ENCODE data around the gene IRF4.

The IRF4 gene

DNA sequence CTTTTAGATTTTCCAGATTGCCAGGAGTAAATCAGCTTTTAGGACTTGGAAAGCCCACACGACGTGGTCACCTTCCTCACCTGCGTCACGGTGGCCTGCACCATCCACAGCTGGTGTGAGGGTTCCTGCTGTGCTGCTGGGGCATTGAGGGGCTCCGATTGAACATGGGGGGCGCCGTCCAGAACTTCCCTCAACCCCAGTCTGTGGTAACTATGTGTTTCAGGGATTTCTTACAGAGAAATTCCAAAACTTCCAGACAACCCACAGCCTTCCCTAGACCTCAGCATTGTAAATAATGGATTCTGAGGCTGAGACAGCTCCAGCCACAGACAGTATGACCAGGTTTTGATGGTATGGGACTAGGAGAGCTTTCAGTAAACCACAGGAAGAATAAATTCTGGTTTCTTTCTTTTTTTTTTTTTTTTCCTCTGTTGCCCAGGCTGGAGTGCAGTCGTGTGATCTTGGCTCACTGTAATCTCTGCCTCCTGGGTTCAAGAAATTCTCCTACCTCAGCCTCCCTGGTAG lies 46.7 kb upstream of the IRF4 start:
- POLR2A ChIA-PET = interaction anchor here (0.5 kb wide), 1 partner anchor 30 kb away, joined by 3 read pairs; no protein-coding TSS in a partner anchor
- Histone ChIP-seq H3K27me3 (replicated peaks in 2 of 5; ENCODE audit: control insufficient read depth in 4 of 5, insufficient read depth in 5 of 5, low read length in 4 of 5) (no peaks in the 10 kb centered on the region), H3K9me3 (ENCODE audit: control extremely low read depth in 1 of 5, control insufficient read depth in 4 of 5, insufficient read depth in 2 of 5, low read depth in 1 of 5, low read length in 4 of 5) (peaks cover 0 to 7% (median 0%) of the 10 kb centered on the region in 5 experiments), H3K27ac (ENCODE audit: insufficient read depth in 1 of 2, low read depth in 1 of 2, low read length in 2 of 2, poor library complexity in 1 of 2, severe bottlenecking in 2 of 2) (no peak overlapping the region), H3K4me3 (ENCODE audit: control insufficient read depth in 1 of 7, extremely low read depth in 1 of 7, insufficient read depth in 4 of 7, low read depth in 2 of 7, low read length in 6 of 7) (no peak overlapping the region), H3K36me3 (ENCODE audit: control insufficient read depth in 4 of 4, insufficient read depth in 4 of 4, low read length in 3 of 4) (peaks cover 0 to 26% (median 17%) of the 10 kb centered on the region in 4 experiments), H3K4me1 (ENCODE audit: control extremely low read depth in 1 of 4, control insufficient read depth in 4 of 4, insufficient read depth in 4 of 4, low read length in 3 of 4) (peaks cover 3 to 18% (median 10%) of the 10 kb centered on the region in 4 experiments)
- no peak for DNase-seq
- 85% methylated on average over 8 of the region's 8 CpGs for WGBS (ENCODE audit: insufficient coverage)
- CTCF ChIA-PET = interaction anchor here (0.8 kb wide), 1 partner anchor 115 kb away, joined by 3 read pairs; no protein-coding TSS in a partner anchor

- Histone ChIP-seq H3K27ac (ENCODE audit: insufficient read depth in 1 of 2, low read depth in 1 of 2, low read length in 2 of 2, poor library complexity in 1 of 2, severe bottlenecking in 2 of 2) (no peak overlapping the region), H3K4me3 (ENCODE audit: control insufficient read depth in 1 of 7, extremely low read depth in 1 of 7, insufficient read depth in 4 of 7, low read depth in 2 of 7, low read length in 6 of 7) (no peak overlapping the region), H3K36me3 (ENCODE audit: control insufficient read depth in 4 of 4, insufficient read depth in 4 of 4, low read length in 3 of 4) (peaks cover 0 to 23% (median 17%) of the 10 kb centered on the region in 4 experiments), H3K9me3 (ENCODE audit: control extremely low read depth in 1 of 5, control insufficient read depth in 4 of 5, insufficient read depth in 2 of 5, low read depth in 1 of 5, low read length in 4 of 5) (peaks cover 0 to 7% (median 0%) of the 10 kb centered on the region in 5 experiments), H3K27me3 (replicated peaks in 2 of 5; ENCODE audit: control insufficient read depth in 4 of 5, insufficient read depth in 5 of 5, low read length in 4 of 5) (no peaks in the 10 kb centered on the region), H3K4me1 (ENCODE audit: control extremely low read depth in 1 of 4, control insufficient read depth in 4 of 4, insufficient read depth in 4 of 4, low read length in 3 of 4) (peaks cover 0 to 8% (median 1%) of the 10 kb centered on the region in 4 experiments)
- 94% methylated on average over 17 of the region's 17 CpGs for WGBS (ENCODE audit: insufficient coverage)
- CTCF ChIA-PET = interaction anchor here (0.8 kb wide), 1 partner anchor 116 kb away, joined by 3 read pairs; no protein-coding TSS in a partner anchor
- no peak for DNase-seq
- POLR2A ChIA-PET = no interaction called here
These were observed 45.7 kb upstream of the IRF4 start for GRCh38 chr6:345747-346385.

- 88% methylated on average over 6 of the region's 10 CpGs for WGBS (ENCODE audit: insufficient coverage)
- ChIA-PET POLR2A (no interaction called here), CTCF (no interaction called here)
- H3K27ac ChIP-seq (ENCODE audit: insufficient read depth in 1 of 2, low read depth in 1 of 2, low read length in 2 of 2, poor library complexity in 1 of 2, severe bottlenecking in 2 of 2) = no peak overlapping the region
- peaks cover 0 to 7% (median 0%) of the 10 kb centered on the region in 5 experiments for H3K9me3 ChIP-seq (ENCODE audit: control extremely low read depth in 1 of 5, control insufficient read depth in 4 of 5, insufficient read depth in 2 of 5, low read depth in 1 of 5, low read length in 4 of 5)
- no peak overlapping the region for H3K4me3 ChIP-seq (ENCODE audit: control insufficient read depth in 1 of 7, extremely low read depth in 1 of 7, insufficient read depth in 4 of 7, low read depth in 2 of 7, low read length in 6 of 7)
- DNase-seq = no peak
- H3K36me3 ChIP-seq (ENCODE audit: control insufficient read depth in 4 of 4, insufficient read depth in 4 of 4, low read length in 3 of 4) = peaks cover 0 to 23% (median 17%) of the 10 kb centered on the region in 4 experiments
- H3K27me3 ChIP-seq (replicated peaks in 2 of 5; ENCODE audit: control insufficient read depth in 4 of 5, insufficient read depth in 5 of 5, low read length in 4 of 5) = no peaks in the 10 kb centered on the region
- H3K4me1 ChIP-seq (ENCODE audit: control extremely low read depth in 1 of 4, control insufficient read depth in 4 of 4, insufficient read depth in 4 of 4, low read length in 3 of 4) = peaks cover 0 to 1% (median 0%) of the 10 kb centered on the region in 4 experiments
These were observed 45.0 kb upstream of the IRF4 start for GRCh38 chr6:346386-347030.

GRCh38 chr6:347232-347631 lies 44.3 kb upstream of the IRF4 start:
- POLR2A ChIA-PET = no interaction called here
- WGBS (ENCODE audit: insufficient coverage) = 95% methylated on average over 4 of the region's 4 CpGs
- DNase-seq = no peak
- peaks cover 0 to 23% (median 17%) of the 10 kb centered on the region in 4 experiments for H3K36me3 ChIP-seq (ENCODE audit: control insufficient read depth in 4 of 4, insufficient read depth in 4 of 4, low read length in 3 of 4)
- H3K4me1 ChIP-seq (ENCODE audit: control extremely low read depth in 1 of 4, control insufficient read depth in 4 of 4, insufficient read depth in 4 of 4, low read length in 3 of 4) = no peaks in the 10 kb centered on the region
- CTCF ChIA-PET = no interaction called here
- no peak overlapping the region for H3K4me3 ChIP-seq (ENCODE audit: control insufficient read depth in 1 of 7, extremely low read depth in 1 of 7, insufficient read depth in 4 of 7, low read depth in 2 of 7, low read length in 6 of 7)
- no peaks in the 10 kb centered on the region for H3K27me3 ChIP-seq (replicated peaks in 2 of 5; ENCODE audit: control insufficient read depth in 4 of 5, insufficient read depth in 5 of 5, low read length in 4 of 5)
- peaks cover 0 to 5% (median 0%) of the 10 kb centered on the region in 5 experiments for H3K9me3 ChIP-seq (ENCODE audit: control extremely low read depth in 1 of 5, control insufficient read depth in 4 of 5, insufficient read depth in 2 of 5, low read depth in 1 of 5, low read length in 4 of 5)
- no peak overlapping the region for H3K27ac ChIP-seq (ENCODE audit: insufficient read depth in 1 of 2, low read depth in 1 of 2, low read length in 2 of 2, poor library complexity in 1 of 2, severe bottlenecking in 2 of 2)

GRCh38 chr6:347951-348859 lies 43.3 kb upstream of the IRF4 start:
- ChIA-PET POLR2A (no interaction called here), CTCF (no interaction called here)
- 97% methylated on average over 27 of the region's 27 CpGs for WGBS (ENCODE audit: insufficient coverage)
- H3K36me3 ChIP-seq (ENCODE audit: control insufficient read depth in 4 of 4, insufficient read depth in 4 of 4, low read length in 3 of 4) = peaks cover 0 to 23% (median 17%) of the 10 kb centered on the region in 4 experiments
- no peak overlapping the region for H3K27ac ChIP-seq (ENCODE audit: insufficient read depth in 1 of 2, low read depth in 1 of 2, low read length in 2 of 2, poor library complexity in 1 of 2, severe bottlenecking in 2 of 2)
- no peaks in the 10 kb centered on the region for H3K27me3 ChIP-seq (replicated peaks in 2 of 5; ENCODE audit: control insufficient read depth in 4 of 5, insufficient read depth in 5 of 5, low read length in 4 of 5)
- peaks cover 0 to 5% (median 0%) of the 10 kb centered on the region in 5 experiments for H3K9me3 ChIP-seq (ENCODE audit: control extremely low read depth in 1 of 5, control insufficient read depth in 4 of 5, insufficient read depth in 2 of 5, low read depth in 1 of 5, low read length in 4 of 5)
- no peaks in the 10 kb centered on the region for H3K4me1 ChIP-seq (ENCODE audit: control extremely low read depth in 1 of 4, control insufficient read depth in 4 of 4, insufficient read depth in 4 of 4, low read length in 3 of 4)
- H3K4me3 ChIP-seq (ENCODE audit: control insufficient read depth in 1 of 7, extremely low read depth in 1 of 7, insufficient read depth in 4 of 7, low read depth in 2 of 7, low read length in 6 of 7) = no peak overlapping the region
- DNase-seq = no peak

GRCh38 chr6:348860-349396 lies 42.6 kb upstream of the IRF4 start:
- H3K36me3 ChIP-seq (ENCODE audit: control insufficient read depth in 4 of 4, insufficient read depth in 4 of 4, low read length in 3 of 4) = peaks cover 0 to 23% (median 17%) of the 10 kb centered on the region in 4 experiments
- WGBS (ENCODE audit: insufficient coverage) = 88% methylated on average over 18 of the region's 21 CpGs
- CTCF ChIA-PET = no interaction called here
- no peaks in the 10 kb centered on the region for H3K27me3 ChIP-seq (replicated peaks in 2 of 5; ENCODE audit: control insufficient read depth in 4 of 5, insufficient read depth in 5 of 5, low read length in 4 of 5)
- H3K9me3 ChIP-seq (ENCODE audit: control extremely low read depth in 1 of 5, control insufficient read depth in 4 of 5, insufficient read depth in 2 of 5, low read depth in 1 of 5, low read length in 4 of 5) = peaks cover 0 to 2% (median 0%) of the 10 kb centered on the region in 5 experiments
- no peak overlapping the region for H3K27ac ChIP-seq (ENCODE audit: insufficient read depth in 1 of 2, low read depth in 1 of 2, low read length in 2 of 2, poor library complexity in 1 of 2, severe bottlenecking in 2 of 2)
- H3K4me3 ChIP-seq (ENCODE audit: control insufficient read depth in 1 of 7, extremely low read depth in 1 of 7, insufficient read depth in 4 of 7, low read depth in 2 of 7, low read length in 6 of 7) = no peak overlapping the region
- H3K4me1 ChIP-seq (ENCODE audit: control extremely low read depth in 1 of 4, control insufficient read depth in 4 of 4, insufficient read depth in 4 of 4, low read length in 3 of 4) = no peaks in the 10 kb centered on the region
- POLR2A ChIA-PET = no interaction called here
- DNase-seq = no peak

Data from common myeloid progenitor, CD34-positive (primary cell).